ENCODE data around the gene TGFBR3L. TPM values are rescaled to one million over a fixed set of nuclear protein-coding genes. Genes with fewer than 3 reads are reported as not detected.

Gene TGFBR3L
- not detected for total RNA-seq

- Histone ChIP-seq H3K36me3 (peaks cover 32% of the 10 kb centered on the region), H3K27me3 (replicated peaks; ENCODE audit: insufficient read depth) (no peaks in the 10 kb centered on the region), H3K9me3 (no peaks in the 10 kb centered on the region), H3K4me3 (no peak within 1 kb of the TSS), H3K4me1 (ENCODE audit: control insufficient read depth in 1 of 2, low read depth in 2 of 2) (peaks cover 14 to 37% of the 10 kb centered on the region in 2 donors), H3K27ac (no peak within 1 kb of the TSS)
- no peak for TF ChIP-seq CTCF (IDR thresholded peaks at IDR 0.05)
- DNase-seq (ENCODE audit: low spot score): no peak
- ATAC-seq (ENCODE audit: insufficient number of reproducible peaks, low FRiP score, low read depth): no peak
Measured at GRCh38 chr19:7914598-7915045, at the start of gene TGFBR3L. Gene TGFBR3L (plus strand): TSS chr19:7914830.

GRCh38 chr19:7865262-7865911, 49.2 kb upstream of the TGFBR3L start:
- no peak for ATAC-seq (ENCODE audit: insufficient number of reproducible peaks, low FRiP score, low read depth)
- Histone ChIP-seq H3K36me3 (no peaks in the 10 kb centered on the region), H3K27ac (no peak overlapping the region), H3K9me3 (no peaks in the 10 kb centered on the region), H3K4me1 (ENCODE audit: control insufficient read depth in 1 of 2, low read depth in 2 of 2) (peaks cover 13 to 19% of the 10 kb centered on the region in 2 donors), H3K4me3 (no peak overlapping the region), H3K27me3 (replicated peaks; ENCODE audit: insufficient read depth) (no peaks in the 10 kb centered on the region)
- DNase-seq (ENCODE audit: low spot score): no peak
- TF ChIP-seq CTCF (IDR thresholded peaks at IDR 0.05): no peak

GRCh38 chr19:7866399-7867091, 48.1 kb upstream of the TGFBR3L start:
- H3K27ac ChIP-seq: no peak overlapping the region
- H3K27me3 ChIP-seq (replicated peaks; ENCODE audit: insufficient read depth): no peaks in the 10 kb centered on the region
- H3K36me3 ChIP-seq: no peaks in the 10 kb centered on the region
- no peak for DNase-seq (ENCODE audit: low spot score)
- peaks cover 18 to 20% of the 10 kb centered on the region in 2 donors for H3K4me1 ChIP-seq (ENCODE audit: control insufficient read depth in 1 of 2, low read depth in 2 of 2)
- no peak overlapping the region for H3K4me3 ChIP-seq
- ATAC-seq (ENCODE audit: insufficient number of reproducible peaks, low FRiP score, low read depth): no peak
- no peaks in the 10 kb centered on the region for H3K9me3 ChIP-seq
- no peak for TF ChIP-seq CTCF (IDR thresholded peaks at IDR 0.05)

- no peak overlapping the region for H3K4me3 ChIP-seq
- no peak for DNase-seq (ENCODE audit: low spot score)
- no peak for ATAC-seq (ENCODE audit: insufficient number of reproducible peaks, low FRiP score, low read depth)
- no peaks in the 10 kb centered on the region for H3K36me3 ChIP-seq
- peaks cover 21 to 27% of the 10 kb centered on the region in 2 donors for H3K4me1 ChIP-seq (ENCODE audit: control insufficient read depth in 1 of 2, low read depth in 2 of 2)
- H3K27me3 ChIP-seq (replicated peaks; ENCODE audit: insufficient read depth): no peaks in the 10 kb centered on the region
- no peak overlapping the region for H3K27ac ChIP-seq
- no peaks in the 10 kb centered on the region for H3K9me3 ChIP-seq
- no peak for TF ChIP-seq CTCF (IDR thresholded peaks at IDR 0.05)
Measured at GRCh38 chr19:7867092-7867844, 47.4 kb upstream of the TGFBR3L start.

GRCh38 chr19:7868326-7868670, 46.3 kb upstream of the TGFBR3L start:
- peaks cover 21 to 28% of the 10 kb centered on the region in 2 donors for H3K4me1 ChIP-seq (ENCODE audit: control insufficient read depth in 1 of 2, low read depth in 2 of 2)
- ATAC-seq (ENCODE audit: insufficient number of reproducible peaks, low FRiP score, low read depth) (no peak), DNase-seq (ENCODE audit: low spot score) (no peak)
- TF ChIP-seq CTCF (IDR thresholded peaks at IDR 0.05): no peak
- H3K36me3 ChIP-seq: no peaks in the 10 kb centered on the region
- H3K27me3 ChIP-seq (replicated peaks; ENCODE audit: insufficient read depth): peaks cover 6% of the 10 kb centered on the region
- H3K4me3 ChIP-seq: peak overlapping the region; percentile 69
- no peaks in the 10 kb centered on the region for H3K9me3 ChIP-seq
- H3K27ac ChIP-seq: no peak overlapping the region
